OCI-M2 (cell line): Measurements from ENCODE around the gene ASTN1.

Source experiments
- DNase-seq: peaks from one replicate; lab custom pipeline; 2025; ENCODE audit not compliant: unreplicated experiment; lab: John Stamatoyannopoulos, UW

Gene ASTN1

DNA sequence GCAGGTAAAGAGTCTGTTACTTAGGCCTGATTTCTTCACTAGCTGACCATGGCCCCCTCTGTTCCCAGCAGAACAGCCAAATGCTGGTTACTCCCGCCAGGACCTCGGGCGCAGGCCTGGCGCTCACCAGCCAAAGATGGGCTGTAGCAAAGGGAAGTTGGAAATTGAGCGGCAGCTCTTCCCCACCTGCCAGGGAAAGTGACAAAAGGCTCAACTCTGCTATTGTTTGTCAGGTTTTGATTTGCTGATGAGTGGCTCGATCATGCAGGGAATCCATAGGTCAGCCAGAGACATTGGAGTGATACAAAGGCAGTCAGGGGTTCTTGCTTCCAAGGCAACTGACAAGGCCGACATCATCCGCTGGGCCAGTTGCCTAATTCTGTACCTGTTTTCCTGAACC lies 120.1 kb downstream of the ASTN1 start:
- DNase-seq = no peak

DNA sequence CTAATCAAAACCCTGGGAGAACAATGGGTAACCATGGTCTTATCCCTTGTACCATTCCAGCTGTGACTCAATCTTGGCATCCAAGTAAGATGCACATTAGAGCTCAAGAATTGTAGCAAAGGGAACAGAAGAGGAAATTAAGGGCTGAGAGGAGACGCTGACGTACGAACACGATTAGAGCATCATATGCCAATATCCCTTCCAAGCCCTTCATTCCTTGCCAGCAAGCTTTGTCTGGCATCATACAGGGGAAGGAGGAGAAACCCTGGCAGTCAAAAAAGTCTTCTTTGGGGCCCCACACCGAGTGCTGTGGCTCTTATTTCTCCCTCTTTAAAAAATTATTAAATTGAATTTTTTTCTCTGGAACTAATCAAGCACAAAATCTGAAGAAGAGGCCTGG lies 120.9 kb downstream of the ASTN1 start:
- no peak for DNase-seq

DNA sequence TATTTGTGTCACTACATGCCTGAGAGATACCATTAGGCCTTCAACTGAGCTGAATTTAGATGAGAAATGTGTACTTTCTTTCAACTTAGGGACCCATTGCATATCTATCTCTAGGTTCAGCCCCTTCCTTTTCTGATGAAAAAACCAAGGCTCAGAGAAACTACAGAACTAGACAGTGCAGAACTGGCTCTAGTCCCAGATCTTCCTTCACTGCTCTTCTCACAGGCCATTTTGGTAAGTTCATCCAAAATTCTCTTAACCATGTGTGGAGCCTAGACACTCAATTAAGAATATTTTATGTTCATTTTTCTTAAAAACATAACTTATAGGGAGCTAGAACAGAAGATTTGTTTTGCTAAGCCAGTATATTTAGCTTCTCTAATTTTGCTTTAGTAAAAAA lies 128.9 kb downstream of the ASTN1 start:
- no peak for DNase-seq

DNA sequence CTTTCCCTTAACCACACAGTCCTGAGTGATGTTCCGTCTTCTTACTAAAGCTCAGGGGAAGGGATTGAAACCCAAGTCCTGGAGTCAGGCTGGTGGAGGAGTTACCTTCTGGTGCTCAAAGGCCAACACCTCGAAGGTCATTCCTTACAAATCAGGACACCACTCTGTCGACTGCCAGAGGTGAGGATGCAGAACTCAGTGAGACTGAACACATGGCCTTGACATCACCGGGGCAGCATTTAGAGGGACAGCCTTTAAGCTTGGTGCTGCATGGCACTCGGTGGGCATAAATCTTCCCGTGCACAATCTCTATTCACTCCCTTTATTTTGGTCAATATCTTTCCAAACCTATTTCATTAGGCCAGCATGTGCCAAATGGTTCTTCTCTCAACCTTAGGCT lies 130.9 kb downstream of the ASTN1 start:
- no peak for DNase-seq

DNA sequence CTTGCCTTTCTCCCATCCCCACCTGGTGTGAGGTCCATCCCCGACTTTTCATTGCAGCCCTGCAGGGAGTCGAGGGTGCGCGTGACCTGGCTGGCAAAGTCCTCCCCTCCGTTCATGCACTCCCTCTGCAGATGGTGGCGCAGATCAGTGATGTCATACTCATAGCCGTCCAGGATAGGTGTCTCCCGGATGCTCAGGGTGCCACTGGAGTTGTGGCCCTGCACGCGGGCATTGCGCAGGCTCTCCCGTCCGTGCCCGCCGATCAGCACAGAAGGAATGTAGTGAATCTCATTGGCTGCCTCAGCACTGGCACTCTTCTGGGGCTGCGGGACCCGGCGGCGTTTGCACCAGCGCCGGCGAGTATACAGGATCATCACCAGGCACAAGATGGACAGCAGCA lies 132.1 kb downstream of the ASTN1 start:
- no peak for DNase-seq

DNA sequence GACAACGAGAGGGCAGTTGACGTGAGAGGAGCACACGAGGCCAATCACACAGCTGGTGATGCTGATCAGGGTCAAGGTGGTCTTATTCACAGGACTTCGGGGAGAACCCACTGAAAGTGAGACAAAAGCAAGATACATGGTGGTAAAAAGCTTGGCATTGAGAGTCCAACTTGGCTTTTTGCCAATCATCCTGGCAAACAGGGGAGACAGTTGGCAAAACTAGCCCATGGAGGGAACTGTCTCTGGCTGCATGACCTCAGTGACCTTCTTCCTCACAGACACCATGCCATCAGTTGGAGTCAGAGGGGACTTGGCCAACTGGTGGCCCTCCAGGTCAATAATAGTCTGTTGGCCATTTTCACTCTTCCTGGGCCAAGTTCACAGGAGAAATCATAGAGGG lies 139.9 kb downstream of the ASTN1 start:
- no peak for DNase-seq

DNA sequence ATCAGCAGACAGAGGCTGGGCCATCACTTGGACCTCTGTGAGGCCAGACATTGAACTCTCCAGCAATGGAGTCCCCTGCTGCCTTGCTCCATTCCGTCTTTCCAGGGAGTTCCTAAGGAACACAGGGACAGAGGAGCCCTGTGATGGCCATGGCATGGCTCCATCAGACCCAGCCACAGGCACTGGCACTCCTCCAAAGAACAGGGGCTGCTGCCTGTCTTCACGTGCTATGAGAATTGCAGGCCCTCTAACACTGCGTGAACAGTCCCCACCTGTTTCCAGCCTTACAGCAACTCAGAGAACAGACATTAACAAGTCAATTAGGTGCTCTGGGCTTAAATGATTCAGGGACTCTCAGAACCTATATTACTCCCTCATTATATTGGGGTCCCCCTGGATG lies 140.8 kb downstream of the ASTN1 start:
- DNase-seq = no peak

DNA sequence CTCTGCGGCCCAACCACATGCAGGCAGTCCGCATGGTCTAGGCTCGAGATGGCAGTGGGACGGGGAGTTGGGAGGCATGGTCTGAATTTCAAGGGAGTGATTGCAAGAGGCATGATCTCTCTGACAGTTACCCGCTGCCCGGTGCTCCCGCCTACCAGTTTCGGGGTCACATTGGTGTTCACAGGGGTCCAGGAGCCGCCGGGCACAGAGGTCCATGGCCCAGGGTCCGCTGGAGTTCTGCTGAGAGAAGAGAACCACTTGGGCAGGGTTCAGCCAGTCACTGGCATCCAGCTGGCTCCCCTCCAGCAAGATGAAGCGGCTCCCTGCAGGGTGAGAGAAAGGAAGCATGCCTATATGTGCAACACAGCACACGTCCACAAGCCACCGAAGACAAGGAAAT lies 141.3 kb downstream of the ASTN1 start:
- DNase-seq = no peak

DNA sequence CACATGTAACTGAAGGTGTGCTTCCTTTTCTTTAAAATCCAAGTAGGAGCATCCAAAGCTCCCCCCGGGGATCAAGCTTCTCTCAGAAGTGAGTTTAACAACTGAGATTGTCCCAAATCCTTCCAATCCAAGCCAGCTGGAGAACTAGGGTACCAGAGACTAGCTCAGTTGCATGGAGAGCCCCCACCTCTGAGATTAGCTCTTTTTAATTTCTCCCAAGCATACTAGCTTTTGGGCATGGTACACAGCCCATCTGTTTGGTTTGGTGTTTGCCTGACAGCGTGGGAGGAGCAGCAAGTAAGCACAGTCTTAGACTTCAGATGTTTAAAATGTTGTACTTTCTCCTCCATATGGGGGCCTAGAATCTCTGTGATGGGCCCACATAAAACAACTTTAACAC lies 142.8 kb downstream of the ASTN1 start:
- no peak for DNase-seq

DNA sequence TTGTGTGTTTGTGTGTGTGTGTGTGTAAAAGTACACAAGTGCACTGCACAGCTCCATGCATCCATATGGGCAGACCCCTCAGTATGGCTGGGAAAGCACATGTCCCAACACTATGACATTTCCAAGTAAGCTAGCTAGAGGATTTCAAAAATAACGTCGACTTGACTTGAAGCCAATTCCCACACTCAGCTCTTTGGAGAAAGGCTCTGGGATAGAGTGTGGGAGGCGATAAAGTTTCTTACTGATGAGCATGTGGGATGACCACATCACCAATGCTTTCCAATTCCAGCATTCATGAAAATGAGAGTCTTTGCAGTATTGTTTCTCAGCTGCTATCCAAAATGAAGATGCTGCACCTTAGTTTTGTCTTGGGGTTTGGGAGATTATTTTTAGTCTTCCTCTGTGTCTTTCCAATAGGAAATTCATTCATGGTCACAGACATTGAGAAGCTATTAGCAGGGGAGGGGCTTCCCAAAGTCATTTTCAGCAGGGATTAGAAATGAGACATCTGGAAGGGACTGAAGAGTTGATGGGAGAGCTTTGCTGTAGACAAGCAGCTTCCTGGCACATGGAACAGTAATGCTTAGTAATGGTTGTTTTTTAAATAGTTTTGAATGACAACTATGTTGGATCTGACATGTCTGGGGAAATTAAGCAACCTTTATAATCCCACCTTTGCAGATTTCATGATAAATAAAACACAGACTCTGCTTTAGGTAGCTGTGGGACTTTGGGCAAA lies 143.5 kb downstream of the ASTN1 start:
- DNase-seq = no peak

DNA sequence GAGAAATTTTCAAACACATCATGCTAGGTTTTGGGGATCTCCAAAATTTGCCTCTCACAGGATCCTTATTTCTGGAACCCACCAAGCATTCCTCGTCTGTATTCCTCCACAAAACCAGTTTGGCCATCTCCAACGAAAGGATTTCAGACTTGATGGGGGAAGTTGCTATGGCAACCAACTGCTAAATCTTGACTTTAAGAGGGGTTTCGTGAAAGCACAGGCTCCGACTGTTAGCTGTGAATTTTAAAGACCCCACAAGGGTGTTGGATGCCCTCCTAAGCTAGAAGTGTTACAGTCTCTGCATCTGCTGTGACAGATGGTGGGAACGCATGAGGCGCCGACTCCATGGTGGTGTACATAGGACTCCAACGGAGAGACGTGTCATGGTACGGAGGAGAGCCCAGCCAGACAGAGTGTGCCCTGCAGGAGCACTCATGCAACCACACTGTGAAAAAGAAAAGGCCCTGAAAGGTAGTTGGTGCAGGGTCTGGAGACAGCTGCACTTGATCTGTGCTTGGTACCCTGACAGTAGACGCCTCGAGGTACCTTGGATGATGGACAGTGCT lies 147.1 kb downstream of the ASTN1 start:
- no peak for DNase-seq

DNA sequence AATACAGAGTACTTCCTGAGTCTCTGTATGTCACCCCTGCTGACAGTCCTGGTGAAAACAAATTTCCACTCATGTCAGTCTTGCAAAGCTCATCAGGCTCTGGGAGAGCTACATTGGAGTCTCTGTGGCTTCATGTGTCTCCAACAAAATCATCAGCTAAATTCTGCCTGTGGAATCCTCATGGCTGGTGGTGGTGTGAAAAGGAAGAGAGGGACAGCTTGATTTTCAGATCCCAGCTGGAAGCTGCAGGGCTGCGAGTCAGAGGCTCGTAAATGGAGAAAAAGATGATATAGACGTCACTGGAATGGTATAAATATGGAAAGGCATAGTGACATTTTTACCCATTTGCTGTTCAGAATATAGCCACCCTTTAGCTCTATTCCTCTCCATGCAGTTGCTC lies 150.2 kb downstream of the ASTN1 start:
- DNase-seq = no peak

DNA sequence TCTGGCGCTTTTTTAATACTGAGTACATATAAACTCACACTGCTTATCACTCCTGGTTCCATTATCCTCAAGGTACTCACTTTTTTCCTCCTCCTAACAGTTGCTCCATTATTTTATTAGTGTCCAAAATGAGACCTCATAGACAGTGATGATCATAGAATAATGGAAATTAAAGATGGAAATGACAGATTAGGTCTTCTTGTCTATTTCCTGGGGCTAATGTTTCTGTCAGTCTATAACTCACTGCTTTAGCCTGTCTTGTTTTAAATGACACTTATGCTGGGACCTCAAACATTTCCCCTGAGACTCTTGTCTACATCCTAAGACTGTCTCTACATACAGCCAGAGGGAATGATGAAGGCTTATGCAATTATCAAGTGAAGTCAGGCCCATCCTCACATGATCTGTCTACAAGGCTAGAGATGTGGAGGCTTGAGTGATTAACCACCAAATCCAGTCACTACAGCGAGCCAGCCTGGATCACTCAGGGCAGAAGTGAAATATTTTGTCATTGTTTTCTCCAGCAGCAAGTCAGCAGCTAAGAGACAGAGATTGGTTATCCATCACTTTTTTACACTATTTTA lies 152.1 kb downstream of the ASTN1 start:
- no peak for DNase-seq

DNA sequence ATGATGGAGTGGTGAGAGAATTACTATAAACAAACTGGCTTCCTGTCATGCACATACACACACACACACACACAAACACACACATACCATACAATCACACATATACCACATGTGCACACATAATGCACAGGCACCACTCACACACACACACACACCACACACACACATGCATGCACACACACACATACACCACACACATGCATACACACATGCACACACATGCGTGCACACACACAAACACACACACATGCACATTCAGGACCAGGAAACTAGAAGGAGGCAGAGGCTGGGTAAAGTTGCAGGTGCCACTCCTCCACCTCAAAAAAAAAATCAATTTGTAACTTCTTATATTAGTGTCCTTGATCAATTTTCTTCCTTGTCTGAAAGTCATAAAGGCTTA lies 153.0 kb downstream of the ASTN1 start:
- no peak for DNase-seq

DNA sequence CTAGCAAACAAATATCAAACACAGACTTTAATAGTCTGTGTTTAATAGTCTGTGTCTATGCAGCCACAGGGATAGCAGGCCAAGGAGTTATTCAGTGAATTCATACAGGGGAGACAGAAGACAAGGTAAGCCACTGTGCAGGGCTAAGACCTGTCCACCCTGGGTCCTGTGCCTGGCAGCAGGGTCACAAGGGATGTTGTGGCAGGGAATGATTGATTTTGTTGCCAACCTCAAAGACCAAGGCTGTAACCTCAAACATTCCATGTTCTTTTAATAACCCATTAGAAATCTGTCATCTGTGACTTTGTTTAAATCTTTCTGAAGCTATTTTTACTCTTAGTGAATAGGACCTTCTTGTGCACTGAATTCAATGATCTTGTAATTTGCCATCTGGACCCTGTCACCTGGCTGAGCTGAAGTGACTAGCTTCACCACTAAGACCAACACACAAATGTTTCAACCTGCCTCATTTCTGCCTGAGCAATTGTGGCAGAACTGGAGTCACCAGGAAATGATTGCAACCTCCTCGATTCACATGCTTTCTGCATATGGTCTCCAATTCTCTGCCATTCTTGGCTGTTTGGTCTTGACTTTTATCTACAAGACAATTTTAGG lies 154.2 kb downstream of the ASTN1 start:
- DNase-seq = no peak

DNA sequence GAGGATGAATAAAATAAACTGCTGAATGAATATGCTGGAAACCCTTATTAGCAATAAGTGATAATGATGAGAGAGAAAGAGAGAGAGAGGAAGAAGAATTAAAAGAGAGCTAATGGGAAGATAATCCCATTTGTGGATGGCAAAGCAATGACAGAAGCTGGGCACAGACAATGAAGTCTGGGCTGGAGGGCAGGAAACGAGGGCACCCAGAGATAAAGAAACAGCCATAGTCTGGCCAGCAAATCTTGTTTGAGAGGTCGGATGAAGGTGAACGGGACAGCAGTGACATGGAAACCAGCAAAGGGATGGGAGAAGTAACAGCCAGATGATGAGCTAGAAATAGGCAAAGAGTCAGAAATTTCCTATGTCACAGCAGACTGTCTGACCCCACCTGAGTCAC lies 155.9 kb downstream of the ASTN1 start:
- DNase-seq = no peak

DNA sequence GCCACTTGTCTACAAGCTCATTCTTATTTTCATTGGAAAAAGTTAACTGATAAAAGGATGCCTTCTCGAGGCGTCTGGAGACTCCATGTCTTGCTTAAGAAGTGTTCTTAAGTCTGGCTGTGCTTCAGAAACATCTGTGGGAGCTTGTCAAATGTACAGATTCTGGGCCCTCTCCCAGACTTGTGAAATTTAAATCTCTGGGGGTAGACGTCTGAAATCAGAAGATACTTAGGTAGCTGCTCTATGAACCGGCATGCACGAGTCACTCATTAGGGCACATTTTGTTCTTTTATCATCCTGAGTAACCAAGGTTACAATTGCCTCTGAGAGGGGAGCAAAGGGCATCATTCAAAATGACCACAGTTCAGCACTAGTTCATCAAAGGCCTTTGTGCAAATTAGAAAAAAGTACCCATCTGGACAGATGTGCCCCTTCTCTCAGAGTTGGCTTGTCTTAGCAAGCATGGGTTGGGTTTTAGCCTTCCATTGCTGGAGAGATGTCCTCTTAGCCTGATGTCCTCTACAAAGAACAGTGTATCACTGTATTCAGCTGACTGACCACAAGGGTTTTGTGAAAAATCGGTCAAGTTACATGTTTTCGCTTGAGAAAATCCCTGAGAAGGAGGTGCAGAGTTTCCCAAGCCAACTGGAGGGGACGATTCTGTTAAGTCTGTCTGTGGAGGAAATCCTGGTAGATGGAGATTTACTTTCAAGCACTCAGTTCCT lies 156.9 kb downstream of the ASTN1 start:
- DNase-seq = no peak

DNA sequence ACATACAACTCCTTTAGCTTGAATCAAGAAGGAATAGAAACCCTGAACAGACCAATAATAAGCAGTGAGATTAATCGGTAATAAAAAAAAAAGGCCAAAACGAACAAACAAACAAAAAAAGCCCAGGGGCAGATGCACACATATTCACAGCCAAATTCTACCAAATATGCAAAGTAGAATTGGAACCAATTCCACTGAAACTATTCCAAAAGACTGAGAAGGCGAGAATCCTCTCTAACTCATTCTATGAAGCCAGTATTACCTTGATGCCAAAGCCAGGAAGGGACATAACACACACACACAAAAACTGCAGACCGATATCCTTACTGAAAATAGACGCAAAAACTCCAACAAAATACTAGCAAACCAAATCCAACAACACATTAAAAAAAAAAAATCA lies 161.6 kb downstream of the ASTN1 start:
- DNase-seq = no peak

DNA sequence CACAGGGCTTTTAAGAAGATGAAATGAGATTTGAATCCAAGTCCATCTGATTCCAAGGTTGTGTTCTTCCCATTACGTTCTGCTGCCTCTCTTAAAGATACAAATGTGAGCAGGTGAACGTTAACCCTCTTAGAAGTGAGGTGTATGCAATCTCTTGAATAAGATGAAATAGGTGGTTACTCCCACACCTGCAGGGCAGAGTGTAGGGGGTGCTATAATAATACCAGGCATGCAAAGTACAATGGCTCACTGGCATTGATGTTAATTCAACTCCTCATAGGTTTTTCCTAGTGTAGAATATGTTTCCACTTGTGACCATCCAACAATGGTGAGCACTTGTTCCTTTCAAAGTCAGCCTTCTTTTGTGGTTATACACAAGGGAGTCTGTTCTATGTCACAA lies 163.0 kb downstream of the ASTN1 start:
- no peak for DNase-seq

DNA sequence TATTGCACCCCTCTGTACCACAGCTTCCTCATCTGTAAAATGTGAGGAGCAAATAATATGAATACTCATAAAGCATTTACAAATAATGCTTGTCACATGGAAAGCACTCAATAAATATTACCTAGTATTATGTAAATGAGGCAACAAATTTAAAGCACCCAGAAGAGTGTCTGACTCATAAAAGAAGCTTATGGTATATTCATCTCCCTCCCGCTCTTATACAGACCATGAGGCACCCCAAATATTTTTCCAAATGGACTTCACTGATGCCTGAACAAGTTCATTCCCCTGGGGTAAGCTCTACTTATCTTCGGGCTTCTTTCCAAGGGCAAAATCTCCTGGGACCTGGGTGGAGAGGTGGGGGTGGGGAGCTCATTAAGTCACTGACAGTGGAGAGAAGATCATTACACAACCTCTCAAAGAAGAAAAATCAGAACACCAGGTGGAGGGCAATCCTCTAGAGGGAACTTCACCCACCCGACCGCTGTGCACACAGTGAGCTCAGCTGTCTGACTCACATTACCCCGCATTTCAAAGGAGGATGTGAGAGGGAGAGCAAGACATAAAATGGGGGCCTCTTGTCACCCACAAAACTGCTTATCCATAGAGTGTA lies 166.2 kb downstream of the ASTN1 start:
- no peak for DNase-seq

DNA sequence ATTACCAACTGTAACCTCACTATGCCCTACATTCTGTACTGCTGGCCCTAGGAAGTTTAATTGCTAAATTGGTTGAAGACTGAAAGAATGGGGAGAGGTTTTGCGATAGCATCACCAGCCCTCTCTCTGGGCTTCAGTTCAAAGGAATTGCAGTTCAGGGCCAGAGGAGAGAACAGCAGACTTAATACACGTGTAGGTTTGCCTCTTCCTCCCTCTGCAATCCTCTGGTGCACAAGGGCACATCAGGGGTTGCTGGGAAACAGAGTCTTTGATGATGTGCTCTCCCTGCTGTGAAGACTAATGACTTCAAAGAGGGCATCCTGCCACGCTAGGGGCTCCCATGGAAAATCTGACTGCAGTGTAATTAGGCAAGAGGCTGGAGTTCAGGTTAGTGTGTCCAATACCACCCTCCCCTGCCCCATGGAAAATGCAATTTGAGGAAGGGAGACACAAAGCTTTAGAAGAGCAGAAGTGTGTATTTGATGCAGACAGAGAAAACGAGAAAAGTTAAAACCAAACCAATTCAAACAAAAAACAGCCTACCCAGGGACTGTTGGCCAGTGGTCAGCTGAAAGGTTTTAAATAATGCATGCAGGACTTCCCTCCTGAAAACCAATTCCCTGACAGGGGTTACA lies 167.9 kb downstream of the ASTN1 start:
- no peak for DNase-seq
